ENCODE measurements around the gene SDK1.

The SDK1 gene

DNA sequence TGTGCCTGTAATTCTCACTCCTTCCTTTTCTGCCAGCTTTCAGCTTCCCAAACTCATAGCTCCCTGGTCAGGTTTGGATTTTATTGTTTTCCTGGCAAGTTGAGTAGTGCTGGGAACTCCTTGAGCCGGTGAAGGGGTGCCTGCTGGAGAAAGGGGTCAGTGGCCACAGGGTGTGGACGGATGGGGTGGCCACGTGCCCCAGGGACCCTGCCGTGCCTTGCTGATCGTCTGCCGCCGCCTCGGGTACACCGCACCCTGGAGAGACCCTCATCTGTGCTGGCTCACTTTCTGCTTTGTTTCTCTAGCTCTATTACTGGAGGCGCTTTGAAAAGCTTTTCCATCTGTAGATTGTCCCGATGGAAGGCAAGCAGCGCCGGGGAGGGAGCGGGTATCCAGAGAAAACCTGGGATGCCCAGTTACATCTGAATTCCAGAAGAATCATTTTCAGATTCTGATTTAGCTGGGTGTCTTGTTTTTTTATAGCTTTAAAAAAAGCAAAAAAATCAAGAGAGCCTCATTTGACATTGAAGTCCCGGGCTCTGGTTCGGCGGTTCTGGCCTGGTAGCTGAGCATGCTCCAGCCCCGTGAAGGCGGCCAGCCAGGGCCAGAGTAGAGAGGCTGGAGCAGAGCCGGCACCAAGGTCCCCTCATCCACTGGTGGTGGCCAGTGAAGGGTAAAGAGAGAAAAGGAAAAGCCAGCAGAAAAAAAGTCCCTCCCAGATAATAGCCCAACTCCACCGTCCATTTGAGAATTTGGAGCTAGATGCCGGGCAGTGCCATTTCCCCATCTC lies 870.1 kb downstream of the SDK1 start:
- no peak for DNase-seq

DNA sequence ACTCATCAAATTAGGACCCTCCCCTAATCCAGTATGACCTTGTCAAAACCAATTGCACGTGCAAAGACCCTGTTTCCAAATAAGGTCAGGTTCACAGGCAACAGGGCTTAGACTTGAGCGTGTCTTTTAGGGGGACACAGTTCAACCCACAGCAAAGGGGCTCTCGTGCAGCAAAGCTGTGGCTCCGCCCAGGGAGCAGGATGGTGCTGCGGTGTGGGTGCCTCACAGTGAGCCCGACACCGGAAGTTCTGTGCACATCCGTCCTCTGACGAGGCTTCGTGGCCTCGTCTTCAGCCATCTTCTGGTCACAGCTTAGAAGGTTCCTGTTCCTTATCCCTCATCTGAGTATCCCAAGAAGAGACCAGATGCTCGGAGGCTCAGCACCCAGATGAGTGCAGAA lies 871.8 kb downstream of the SDK1 start:
- no peak for DNase-seq

DNA sequence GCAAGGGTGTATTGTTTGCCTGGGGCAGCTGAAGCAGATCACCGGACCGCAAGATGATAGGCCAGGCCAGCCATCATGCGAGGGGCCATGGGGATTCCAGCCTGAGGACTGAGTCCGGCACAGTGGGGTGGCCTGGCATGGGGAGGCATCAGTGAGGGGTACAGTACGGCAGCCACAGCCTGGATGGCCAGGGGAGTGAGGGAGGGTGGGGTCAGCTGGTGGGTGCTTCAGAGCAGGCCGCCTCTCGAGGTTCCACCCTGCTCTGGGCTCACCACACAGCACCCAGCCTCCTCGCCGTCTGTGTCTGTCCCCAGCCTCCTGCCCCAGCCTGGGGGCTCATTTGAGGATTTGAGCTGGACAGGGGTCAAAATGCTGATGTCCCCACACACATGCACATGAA lies 872.6 kb downstream of the SDK1 start:
- DNase-seq: no peak

DNA sequence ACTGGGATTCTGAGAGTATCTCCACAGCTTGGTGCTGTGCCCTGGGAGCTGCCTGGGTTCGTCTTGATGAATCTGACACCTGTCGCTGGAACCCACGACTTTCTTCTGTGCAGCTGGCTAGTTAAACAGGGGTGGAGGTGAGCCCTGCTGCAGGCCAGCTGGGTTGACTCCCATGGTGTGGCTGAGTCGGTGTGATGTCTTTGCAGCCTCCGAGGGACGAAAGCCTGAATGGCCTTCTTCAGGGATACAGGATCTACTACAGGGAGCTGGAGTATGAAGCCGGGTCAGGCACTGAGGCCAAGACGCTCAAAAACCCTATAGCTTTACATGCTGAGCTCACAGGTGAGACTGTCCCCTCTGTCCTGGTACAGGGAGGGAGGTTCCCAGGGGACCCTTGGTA lies 873.0 kb downstream of the SDK1 start:
- DNase-seq: no peak

DNA sequence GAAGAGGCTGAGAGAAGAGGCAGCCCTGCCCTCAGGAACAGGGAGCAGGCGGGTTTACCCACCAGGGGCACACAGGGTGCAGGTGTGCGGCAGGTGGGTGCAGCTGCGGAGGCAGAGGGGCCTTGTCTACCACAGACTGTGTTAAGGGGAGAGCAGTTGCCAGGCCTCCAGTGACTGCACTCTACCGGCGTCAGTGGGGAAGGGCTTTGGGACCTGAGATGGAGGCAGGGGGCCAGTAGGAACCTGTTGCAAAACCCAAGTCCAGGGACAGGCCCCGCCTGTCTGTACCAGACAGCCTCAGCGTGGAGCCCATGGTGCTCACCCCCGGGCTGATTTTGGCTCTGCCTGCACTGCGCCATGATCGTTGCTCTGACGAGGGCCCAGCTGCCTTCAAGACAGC lies 873.4 kb downstream of the SDK1 start:
- DNase-seq: no peak

DNA sequence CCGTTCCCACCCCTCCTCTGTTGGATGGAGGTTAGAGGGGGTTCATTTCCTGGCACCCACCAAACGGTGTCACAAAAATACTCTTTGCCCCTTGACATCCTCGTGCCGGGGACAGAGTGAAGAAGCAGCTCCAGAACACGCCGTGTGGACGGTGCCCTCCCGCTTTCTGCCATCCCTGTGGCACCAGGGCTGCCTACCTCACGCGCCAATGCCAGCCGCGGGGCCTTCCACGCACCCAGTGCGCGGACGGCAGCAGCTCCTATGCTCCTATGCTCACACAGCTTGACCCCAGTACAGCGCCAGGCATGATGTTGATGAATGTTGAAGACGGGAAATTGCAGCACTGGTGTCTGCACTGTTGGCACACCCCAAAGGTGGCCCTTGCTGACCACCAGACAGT lies 873.8 kb downstream of the SDK1 start:
- DNase-seq: no peak

DNA sequence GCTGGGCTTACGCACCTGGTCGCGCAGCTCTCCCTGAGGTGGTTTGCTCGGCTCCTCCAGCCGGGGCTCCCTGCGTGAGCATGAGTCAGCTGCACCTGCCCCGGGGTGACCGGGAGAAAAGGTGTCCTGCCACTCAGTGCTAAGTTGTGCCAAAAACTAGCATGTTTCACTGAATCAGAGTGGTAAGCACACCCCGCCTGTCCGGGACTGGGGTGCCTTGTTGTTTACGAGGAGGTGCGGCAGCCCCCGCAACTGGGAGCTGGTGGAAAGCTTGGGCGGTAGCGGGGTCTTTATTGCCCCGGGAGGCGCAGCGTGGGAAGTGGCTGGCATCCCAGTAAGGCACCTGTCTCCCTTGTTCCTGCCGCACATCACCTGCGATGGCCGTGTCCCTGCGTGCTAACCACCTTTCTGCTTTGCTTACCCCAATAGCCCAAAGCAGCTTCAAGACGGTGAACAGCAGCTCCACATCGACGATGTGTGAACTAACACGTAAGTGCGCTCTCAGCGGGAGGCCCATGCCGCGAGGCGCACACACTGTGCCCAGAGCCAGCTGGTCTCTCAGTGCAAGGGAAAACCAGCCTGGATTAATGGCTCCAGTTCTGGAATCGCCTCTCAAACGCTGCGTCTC lies 874.4 kb downstream of the SDK1 start:
- no peak for DNase-seq

DNA sequence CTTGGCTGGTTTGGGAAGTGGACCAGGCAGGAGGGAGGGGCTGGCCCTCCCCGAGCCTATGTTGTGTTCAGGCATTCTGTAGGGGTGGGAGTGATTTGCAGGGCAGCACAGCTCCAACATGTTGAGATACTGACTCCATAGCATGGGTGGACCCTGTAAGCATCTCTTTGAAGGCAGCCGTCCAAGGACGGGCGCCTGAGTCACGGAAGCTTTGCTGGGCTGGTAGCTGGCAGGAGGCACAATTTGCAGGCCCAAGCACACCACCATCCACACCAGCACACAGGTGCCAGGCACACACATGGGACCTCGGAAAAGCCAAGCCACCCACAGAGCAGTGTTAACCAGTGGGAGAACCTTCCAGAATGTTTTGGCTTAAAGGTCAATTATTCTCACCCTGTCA lies 875.9 kb downstream of the SDK1 start:
- no peak for DNase-seq

DNA sequence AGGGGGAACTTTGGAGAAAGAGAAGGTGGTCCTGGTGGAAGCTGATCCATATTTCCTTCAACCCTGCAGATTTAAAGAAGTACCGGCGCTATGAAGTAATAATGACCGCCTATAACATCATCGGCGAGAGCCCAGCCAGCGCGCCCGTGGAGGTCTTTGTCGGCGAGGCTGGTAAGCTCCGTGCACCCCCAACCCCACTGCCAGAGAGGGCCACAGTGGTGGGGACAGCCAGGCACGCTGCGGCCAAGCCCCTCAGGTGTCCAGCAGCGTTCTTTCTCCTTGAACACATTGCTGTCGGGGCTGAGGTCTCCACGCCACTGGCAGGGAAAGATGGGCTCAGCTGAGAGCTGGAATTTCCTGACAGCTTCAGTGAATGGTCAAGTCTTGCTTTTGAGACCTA lies 877.4 kb downstream of the SDK1 start:
- DNase-seq: no peak

DNA sequence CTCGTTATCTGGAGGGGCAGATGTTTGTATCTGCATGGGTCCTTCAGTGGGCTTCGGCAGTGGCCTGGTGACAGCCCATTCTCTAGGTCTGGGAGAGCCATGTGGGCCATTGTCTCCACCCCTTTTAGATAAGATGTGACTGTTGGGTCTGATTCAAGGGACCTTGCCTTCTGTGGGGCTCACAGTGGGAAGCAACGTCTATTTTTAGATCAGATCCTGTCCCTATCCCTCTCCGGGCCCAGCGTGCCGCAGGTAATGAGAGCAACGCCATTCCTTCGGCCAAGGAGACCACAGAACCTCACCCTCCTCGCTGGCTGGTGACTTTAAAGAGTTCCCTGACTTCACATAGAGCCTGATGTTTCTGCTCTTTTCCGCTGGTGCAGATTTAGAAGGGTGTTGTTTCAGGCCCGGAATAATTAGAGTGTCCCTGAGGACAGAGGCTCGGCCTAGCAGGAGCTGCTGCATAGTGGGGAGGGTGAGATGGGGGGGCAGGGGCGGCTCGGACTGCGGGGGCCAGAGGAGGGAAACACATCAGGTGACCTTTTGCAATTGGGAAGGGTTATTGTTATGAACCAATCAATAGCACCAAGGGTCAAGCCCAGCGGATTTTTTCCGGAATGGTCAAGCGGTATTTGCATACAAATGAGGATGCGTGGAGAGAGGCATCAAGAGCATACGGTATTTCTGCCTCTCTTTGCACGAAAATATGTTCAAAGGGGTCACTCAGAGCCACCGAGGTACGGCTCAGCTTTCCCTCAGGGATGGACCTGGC lies 878.0 kb downstream of the SDK1 start:
- DNase-seq: no peak

DNA sequence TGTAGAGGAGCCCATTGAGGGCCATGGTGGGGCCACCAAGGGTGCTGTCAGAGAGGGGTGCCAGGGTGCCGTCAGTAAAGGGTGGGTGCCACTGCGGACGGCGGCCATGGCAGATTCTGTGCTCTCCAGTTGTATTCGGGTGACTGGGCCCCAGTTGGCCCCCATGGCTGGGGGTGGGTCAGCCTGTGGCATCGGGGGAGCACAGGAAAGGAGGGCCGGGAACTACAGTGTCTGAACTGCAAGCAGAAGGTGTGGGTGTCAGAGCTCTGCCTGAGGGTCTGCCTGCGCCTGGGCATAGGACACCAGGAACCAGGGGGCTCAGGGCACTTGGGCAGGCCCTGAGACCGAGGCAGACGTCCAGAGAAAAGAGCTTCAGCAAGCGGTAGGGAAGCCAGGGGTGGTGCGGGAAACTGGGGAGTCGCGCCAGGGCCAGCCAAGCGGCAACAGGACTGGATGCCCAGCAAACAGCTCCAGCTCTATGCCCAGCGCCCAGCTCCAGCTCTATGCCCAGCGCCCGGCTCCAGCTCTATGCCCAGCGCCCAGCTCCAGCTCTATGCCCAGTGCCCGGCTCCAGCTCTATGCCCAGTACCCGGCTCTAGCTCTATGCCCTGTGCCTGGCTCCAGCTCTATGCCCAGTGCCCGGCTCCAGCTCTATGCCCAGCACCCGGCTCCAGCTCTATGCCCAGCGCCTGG lies 878.8 kb downstream of the SDK1 start:
- no peak for DNase-seq

DNA sequence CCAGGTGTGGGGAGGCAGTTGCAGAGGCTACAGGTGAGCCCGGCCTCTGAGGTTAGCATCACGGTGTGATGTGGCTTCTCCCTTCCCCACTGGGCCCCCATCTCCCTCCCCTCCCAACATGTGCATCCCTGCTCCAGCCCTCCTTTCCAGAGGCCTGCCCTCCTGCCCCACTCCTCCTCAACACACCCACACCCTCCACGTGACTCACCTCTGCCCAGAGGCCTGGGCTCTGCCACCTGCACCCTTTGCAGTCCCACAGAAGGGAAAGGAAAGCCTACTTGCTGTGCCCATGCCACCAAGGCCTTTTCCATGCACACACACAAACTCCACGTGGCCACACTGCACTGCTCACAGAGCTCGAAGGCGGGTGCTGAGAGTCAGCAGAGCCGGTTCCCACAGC lies 880.4 kb downstream of the SDK1 start:
- DNase-seq: no peak

DNA sequence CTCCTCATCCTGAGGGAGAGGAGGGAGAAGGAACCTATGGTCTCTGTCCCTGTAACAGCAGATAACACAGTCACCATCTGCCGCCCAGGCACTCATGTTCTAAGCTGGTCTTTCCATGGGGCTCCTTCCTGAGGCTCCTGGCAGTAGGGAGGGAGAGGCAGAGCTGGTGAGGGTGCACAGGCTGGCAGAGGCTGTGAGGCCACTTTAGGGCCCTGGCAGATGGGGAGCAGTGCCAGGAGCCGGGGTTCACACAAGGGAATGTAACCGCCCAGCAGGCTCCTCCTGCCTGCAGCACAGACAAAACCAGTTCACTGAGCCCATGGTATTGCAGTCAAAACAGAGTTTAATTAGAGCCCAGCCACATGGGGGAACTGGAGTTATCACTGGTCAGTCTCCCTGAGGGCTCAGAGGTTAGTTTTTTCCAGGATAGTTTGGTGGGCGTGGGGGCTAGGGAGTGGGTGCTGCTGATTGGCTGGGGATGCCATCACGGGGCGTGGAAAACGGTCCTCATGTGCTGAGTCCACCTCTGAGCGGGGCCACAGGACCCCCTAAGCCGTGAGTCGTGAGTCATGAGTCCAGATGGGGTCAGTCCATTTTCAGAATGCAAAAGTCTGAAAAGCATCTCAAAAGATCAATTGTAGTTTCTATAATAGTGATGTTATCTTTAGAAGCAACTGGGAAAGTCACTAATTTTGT lies 881.7 kb downstream of the SDK1 start:
- DNase-seq: no peak

DNA sequence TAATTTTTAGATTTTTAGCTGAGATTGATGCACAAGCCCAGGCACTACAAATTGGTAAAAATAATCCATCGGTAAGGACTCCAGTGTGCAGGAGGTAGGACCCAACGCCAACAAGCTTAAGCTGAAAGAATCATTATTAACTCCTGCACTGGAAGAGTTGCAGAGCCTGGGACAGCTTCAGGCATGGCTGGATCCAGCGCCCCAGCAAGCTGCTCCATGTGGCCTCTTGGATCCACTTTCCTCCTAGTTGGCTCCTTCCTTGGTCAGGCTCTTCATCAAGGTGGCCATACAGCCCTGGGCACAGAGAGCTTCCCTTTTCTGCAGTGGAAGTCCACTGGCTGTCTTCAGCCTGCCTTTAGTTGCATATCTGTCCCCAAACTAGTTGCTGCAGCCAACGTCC lies 883.6 kb downstream of the SDK1 start:
- DNase-seq: no peak

DNA sequence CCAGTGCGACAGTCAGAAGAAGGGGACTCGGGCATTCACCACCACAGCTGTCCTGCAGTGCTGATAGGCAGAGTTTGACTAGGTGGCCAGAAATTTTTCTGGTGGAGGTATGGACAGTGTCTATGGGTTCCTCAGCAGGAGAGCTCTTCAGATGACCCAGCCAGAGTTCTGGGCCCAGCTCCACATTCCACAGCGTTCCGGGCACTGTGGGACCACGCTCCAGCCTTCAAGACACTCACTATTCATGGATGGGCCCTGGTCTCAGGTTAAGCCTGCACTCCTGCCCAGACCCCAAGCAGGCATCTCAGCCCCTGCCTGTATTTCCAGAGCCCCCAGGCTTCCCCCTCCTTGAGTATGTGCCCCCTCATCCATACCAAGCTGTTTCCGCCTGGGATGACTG lies 884.1 kb downstream of the SDK1 start:
- no peak for DNase-seq

DNA sequence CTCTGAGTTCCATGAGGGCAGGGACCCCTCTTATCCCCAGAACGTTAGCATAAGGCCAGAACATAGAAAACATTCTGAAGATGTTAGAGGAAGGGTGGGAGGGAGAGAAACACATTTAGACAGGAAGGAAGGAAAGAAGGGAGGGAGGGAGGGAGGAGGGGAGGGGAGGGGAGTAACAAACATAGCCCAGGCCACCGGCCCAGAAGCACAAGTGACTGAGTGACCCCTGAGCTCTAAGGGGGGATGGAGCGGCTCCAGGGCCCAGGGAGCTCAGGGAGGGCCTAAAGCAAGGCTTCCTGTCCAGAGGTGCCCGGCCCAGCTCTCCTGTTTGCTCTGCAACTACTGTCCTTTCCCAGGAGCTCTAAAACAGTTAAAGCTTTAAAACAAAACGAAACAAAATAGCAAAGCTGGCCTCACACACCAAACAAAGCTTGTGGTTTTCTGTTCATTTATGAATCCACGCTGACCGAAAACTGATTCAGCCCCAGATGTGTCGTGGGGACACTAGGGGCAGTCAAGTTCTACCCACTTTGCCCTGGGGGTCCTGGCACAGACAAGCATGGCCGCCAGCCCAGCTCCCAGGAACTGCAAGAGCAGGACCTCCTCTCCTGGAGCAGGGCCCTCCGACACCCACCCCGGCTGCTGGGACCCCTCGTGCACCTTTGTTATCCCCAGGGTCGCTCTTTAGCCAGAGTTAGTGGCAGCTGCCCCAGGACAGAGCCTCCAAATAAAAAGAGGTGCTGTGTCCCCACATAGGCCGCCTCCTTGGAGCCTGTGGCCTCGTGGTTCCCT lies 884.9 kb downstream of the SDK1 start:
- no peak for DNase-seq

DNA sequence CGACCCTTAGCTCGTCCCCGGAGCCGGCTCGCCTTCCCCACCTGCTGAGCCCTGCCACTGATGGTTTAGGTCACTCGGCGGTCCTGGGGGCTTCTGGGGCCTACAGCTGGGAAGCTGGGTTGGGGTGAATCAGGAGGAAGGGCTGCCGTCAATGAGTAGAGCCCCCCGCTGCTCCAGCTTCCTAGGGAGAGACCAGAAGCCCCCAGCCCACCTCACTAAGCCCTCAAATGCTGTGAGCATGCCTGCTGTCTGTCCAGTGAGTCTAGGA lies 885.4 kb downstream of the SDK1 start:
- DNase-seq: no peak

DNA sequence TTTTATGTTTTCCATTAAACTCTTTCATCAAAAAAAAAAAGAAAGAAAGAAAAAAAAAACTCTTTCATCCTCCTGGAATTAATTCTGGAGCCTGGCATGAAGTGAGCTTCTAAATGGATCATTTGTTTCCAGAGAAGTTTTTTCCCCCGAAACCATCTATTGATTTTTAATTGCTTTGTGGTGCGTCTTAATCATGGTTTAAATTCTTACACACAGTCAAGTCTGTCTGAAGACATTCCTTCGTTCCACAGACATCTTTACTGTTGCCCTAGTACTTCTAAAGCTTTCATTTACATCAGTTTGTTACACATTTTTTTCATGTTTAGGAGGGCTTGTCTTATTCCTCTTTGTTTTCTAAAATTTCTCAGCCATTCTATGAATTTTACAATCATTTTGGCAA lies 887.6 kb downstream of the SDK1 start:
- DNase-seq: no peak

DNA sequence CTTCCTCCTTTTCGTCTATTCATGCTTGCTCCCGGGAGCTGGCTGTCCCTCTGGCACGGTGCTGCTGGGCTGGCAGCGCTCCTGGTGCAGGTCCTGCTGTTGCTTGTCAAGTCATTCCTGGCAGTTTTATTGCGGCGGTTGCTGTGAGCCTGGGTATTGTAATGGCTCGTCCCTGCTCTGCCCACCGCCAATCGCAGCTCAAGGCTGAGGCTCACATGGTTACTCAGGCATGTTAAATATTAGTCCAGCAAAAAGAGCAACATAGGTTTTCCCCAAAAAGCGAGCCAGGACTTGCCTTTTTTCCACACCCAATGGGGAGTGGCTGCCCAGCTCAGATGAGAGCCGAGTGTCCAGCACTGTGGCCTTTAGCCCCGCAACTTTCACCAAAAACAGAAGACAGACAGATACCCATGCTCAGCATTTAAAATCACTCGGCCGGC lies 888.1 kb downstream of the SDK1 start:
- DNase-seq: no peak

DNA sequence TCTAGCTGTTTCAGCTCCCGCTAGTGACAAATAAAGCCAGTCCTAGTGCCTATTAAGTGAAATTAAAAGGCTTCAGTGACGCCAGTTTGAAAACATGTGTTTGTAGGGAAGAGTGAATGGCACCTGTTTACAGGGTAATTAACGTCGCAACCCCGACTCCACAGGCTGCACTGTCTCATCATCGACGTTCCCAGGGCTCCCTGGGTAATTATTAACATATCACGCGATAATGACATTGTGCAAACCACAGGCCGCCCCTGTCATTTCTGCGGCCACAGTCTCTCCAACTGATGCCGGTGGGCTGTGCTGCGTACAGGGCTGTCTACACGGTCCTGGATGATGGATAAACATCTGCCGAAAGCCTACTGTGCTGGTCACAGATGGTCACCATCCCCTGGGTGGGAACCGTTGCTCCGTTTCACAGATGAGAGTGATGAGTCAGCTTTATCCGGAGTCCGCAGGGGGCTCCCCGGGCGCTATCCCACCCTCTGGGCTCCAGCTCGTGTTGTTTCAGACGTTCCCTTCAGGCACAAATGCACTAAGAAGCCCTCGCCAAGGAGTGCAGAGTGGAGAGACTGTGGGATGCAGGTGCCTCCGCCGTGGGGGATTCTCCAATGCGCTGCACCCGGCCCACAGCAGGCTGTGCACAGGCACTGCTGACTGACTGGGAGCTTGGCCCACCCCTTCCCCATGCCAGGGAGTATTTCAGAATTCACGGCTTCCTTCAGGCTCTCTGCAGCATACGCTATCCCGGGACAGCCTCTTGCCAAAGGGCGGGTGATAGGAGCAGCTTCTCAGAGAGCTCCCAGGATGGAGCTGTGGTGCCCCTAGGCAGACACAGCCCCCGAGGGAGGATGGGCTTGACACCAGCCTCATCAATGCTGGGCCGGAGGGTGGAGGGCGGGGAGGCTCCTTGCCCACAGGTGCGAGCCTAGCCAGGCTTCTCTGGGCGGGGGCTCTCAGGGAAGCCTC lies 889.2 kb downstream of the SDK1 start:
- DNase-seq: no peak

DNA sequence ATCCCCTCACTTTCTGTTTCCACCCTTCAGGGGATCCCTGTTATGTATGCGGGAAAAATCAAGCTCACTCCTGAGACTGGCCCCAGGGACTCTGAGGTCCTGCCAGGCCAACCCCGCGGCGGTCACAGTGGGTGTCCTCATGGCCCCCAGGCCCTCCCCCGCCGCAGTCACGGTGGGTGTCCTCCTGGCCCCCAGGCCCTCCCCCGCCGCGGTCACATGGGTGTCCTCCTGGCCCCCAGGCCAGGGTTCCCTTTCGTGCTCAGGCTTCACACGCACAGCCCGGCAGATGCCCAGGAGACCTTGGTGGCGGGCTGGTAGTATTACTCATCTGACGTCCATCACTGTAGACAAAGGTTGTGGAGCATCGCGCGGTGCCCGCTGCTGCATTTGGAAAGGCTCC lies 890.0 kb downstream of the SDK1 start:
- no peak for DNase-seq

Data from NCI-H345 (cell line).